Endothelial cell of umbilical vein (primary cell): ENCODE results near the gene TRPM3. TPM values are rescaled to one million over a fixed set of nuclear protein-coding genes. Genes with fewer than 3 reads are reported as not detected.

Experiments used
- BruUV-seq: library from RNA; stranded (reverse); fragments of 400-500 nt; replicated peaks from 2 replicates; lab custom pipeline; 2021; lab: Mats Ljungman, UMichigan
- CTCF ChIA-PET: fragments of 300-600, 350-600 bp; sonication (Branson Sonifier 250); formaldehyde crosslinking; loops from one replicate; lab custom pipeline; 2021; ENCODE audit warnings: antibody characterized with exemption, inconsistent platforms; lab: Charles Lee
- POLR2A ChIA-PET: fragments of 300-600, 350-600 bp; sonication (Branson Sonifier 250); formaldehyde crosslinking; loops from one replicate; lab custom pipeline; 2021; ENCODE audit warnings: antibody characterized with exemption, inconsistent platforms; lab: Charles Lee
- DNase-seq: peaks from one replicate; pipeline ENCODE4 v3.0.0-alpha.2; 2011; ENCODE audit warnings: low read depth, low spot score
- FAIRE-seq: peaks from 2 replicates; lab custom pipeline; 2011; peaks lifted over from hg19 to GRCh38; lab: Jason Lieb, UNC
- H2AFZ ChIP-seq: 2 replicates; pipeline ENCODE4 v1.6.0; 2012; ENCODE audit warnings: low read depth, low read length, control low read depth, inconsistent platforms
- H3K27ac ChIP-seq: 2 replicates; pipeline ENCODE4 v1.5.1; 2011; ENCODE audit warnings: low read depth, mild to moderate bottlenecking, control low read depth, low read length, moderate library complexity; ENCODE audit not compliant: insufficient read depth
- H3K27me3 ChIP-seq, 2 experiments: 2 replicates each; pipeline versions ENCODE4 v1.6.0 to v1.6.1; 2011; ENCODE audit warnings: low read length in 2 of 2, mixed read lengths in 1 of 2; ENCODE audit not compliant: control insufficient read depth in 2 of 2, insufficient read depth in 2 of 2
- H3K36me3 ChIP-seq, 2 experiments: 2 replicates in 1 of 2; 3 replicates in 1 of 2; pipeline ENCODE4 v1.5.1; 2011; ENCODE audit warnings: low read length in 2 of 2, mild to moderate bottlenecking in 1 of 2, moderate library complexity in 1 of 2; ENCODE audit not compliant: control insufficient read depth in 2 of 2, insufficient read depth in 2 of 2; ENCODE audit errors: extremely low read depth in 1 of 2
- H3K4me1 ChIP-seq: 3 replicates; pipeline ENCODE4 v1.5.1; 2011; ENCODE audit warnings: mild to moderate bottlenecking, low read length; ENCODE audit not compliant: control insufficient read depth, insufficient read depth; ENCODE audit errors: extremely low read depth
- H3K4me2 ChIP-seq: 2 replicates; pipeline ENCODE4 v1.6.1; 2011; ENCODE audit warnings: low read length, control low read depth, mixed read lengths; ENCODE audit not compliant: insufficient read depth
- H3K4me3 ChIP-seq, 3 experiments: fragments of 200-600 bp in 1 of 3; sonication (generic), shearing (Covaris generic) in 1 of 3; replicated peaks in 1 of 3; 2 replicates each; pipeline ENCODE4 v1.5.1; 2011 to 2016; ENCODE audit warnings: control low read depth in 3 of 3, low read length in 3 of 3, mild to moderate bottlenecking in 2 of 3, inconsistent platforms in 1 of 3, low read depth in 1 of 3, moderate library complexity in 1 of 3; ENCODE audit not compliant: insufficient read depth in 1 of 3
- H3K79me2 ChIP-seq: 2 replicates; pipeline ENCODE4 v1.6.0; 2012; ENCODE audit warnings: low read length, inconsistent platforms; ENCODE audit not compliant: control insufficient read depth, insufficient read depth
- H3K9ac ChIP-seq: replicated peaks from 2 replicates; pipeline ENCODE3; 2011; ENCODE audit warnings: low read length, control low read depth; ENCODE audit not compliant: insufficient read depth; ENCODE audit errors: extremely low read depth
- H3K9me1 ChIP-seq: replicated peaks from 3 replicates; pipeline ENCODE4 v1.6.0; 2011; ENCODE audit warnings: mild to moderate bottlenecking, low read length; ENCODE audit not compliant: control insufficient read depth, insufficient read depth; ENCODE audit errors: extremely low read depth
- H3K9me3 ChIP-seq: replicated peaks from 2 replicates; pipeline ENCODE4 v1.5.1; 2012; ENCODE audit warnings: low read length, inconsistent platforms; ENCODE audit not compliant: control insufficient read depth, insufficient read depth
- H4K20me1 ChIP-seq: replicated peaks from 2 replicates; pipeline ENCODE3; 2011; ENCODE audit warnings: mild to moderate bottlenecking, low read length; ENCODE audit not compliant: control insufficient read depth, insufficient read depth; ENCODE audit errors: extremely low read depth
- EZH2 ChIP-seq: IDR thresholded peaks from 2 replicates; pipeline ENCODE4 v1.6.1; 2012; ENCODE audit warnings: borderline replicate concordance, low read depth, mild to moderate bottlenecking, moderate library complexity, low read length, inconsistent platforms; ENCODE audit not compliant: severe bottlenecking
- FOS ChIP-seq: IDR thresholded peaks from 2 replicates; pipeline ENCODE4 v1.6.1; 2011; ENCODE audit warnings: mild to moderate bottlenecking, low read length, moderate library complexity, borderline replicate concordance; ENCODE audit not compliant: insufficient read depth
- GATA2 ChIP-seq: IDR thresholded peaks from 2 replicates; pipeline ENCODE4 v1.7.0; 2011; ENCODE audit warnings: low read depth, mild to moderate bottlenecking, moderate library complexity, mixed read lengths, low read length; ENCODE audit not compliant: insufficient read length, insufficient read depth
- JUN ChIP-seq: IDR thresholded peaks from 2 replicates; pipeline ENCODE4 v1.6.1; 2011; ENCODE audit warnings: borderline replicate concordance, low read depth; ENCODE audit not compliant: insufficient read length, insufficient read depth
- MYC ChIP-seq: IDR thresholded peaks from one replicate; pipeline ENCODE4 v1.6.1; 2011; ENCODE audit warnings: mild to moderate bottlenecking, low read depth, low read length
- POLR2A ChIP-seq: IDR thresholded peaks from 2 replicates; pipeline ENCODE4 v1.6.1; 2012; ENCODE audit warnings: low read depth, mild to moderate bottlenecking, control low read depth, low read length
- POLR2AphosphoS5 ChIP-seq: IDR thresholded peaks from 2 replicates; pipeline ENCODE4 v1.6.1; 2012; ENCODE audit warnings: low read depth, mild to moderate bottlenecking, control low read depth, low read length, moderate library complexity; ENCODE audit not compliant: insufficient read depth
- dilution Hi-C: fragments of 300-500 bp; cut with MboI; formaldehyde crosslinking; loops from one replicate; pipeline ENCODE4 v1.15.0; 2019; ENCODE audit warnings: low sequenced_read_pairs; ENCODE audit not compliant: extremely low pct_ligation_motif_present
- intact Hi-C: fragments of 100-400 bp; cut with micrococcal nuclease; formaldehyde crosslinking; loops from one replicate; pipeline ENCODE4 v1.10.0; 2022
- polyA plus RNA-seq, 4 experiments: library from polyadenylated mRNA; depleted of rRNA in 3 of 4; stranded (reverse) in 3 of 4; unstranded in 1 of 4; fragments of >200 nt; gene quantifications; 2 replicates each; pipeline versions ENCODE4 v1.2.1 to v1.2.3, GENCODE V29; 2011 to 2012; ENCODE audit warnings: missing spikeins in 1 of 4
- total RNA-seq: library from RNA; stranded (reverse); gene quantifications from 2 replicates; pipeline ENCODE4 v1.2.3, GENCODE V29; 2021
- TF ChIP-seq, protein P1 (sequence below), 2 donors: IDR thresholded peaks; 1 replicate in 1 of 2; 2 replicates in 1 of 2; pipeline ENCODE4 v1.5.1; 2011; ENCODE audit warnings: low read length in 2 of 2, mild to moderate bottlenecking in 2 of 2, moderate library complexity in 2 of 2, control low read depth in 1 of 2, inconsistent platforms in 1 of 2, low read depth in 1 of 2; ENCODE audit not compliant: insufficient read depth in 1 of 2; ENCODE audit errors: extremely low read depth in 1 of 2
- TF ChIP-seq, protein P2 (sequence below): IDR thresholded peaks from 2 replicates; pipeline ENCODE4 v1.6.1; 2011; ENCODE audit not compliant: insufficient read depth, insufficient read length

The TRPM3 gene
- total and polyA plus RNA-seq, 2 donors (not counting 3 experiments of a cell fraction or from before 2014, with no cell fraction given) = 0.17 to 0.33 TPM

DNA sequence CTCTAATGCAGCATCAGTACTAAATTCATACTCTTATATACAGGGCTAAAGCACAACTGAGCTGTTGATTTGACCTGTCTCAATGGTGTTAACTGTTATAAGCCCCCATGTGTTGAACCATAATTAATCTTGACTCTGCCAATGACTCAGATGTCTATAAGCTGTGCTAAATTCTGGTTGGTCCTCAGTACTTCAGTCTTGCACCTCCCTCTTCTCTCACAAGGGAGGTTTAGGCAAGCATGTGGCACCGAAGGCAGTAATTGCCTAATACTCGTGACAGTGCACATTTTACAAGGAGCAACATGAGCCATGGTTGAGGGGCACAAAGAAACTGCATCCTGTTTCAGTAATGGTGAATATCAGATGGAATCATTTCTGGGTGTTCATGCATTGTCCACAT is 255.9 kb downstream of the TRPM3 start:
- H3K9me3 ChIP-seq = no peaks in the 10 kb centered on the region
- H3K79me2 ChIP-seq = no peaks in the 10 kb centered on the region
- H3K4me1 ChIP-seq = peaks cover 4% of the 10 kb centered on the region
- no peak overlapping the region for H3K4me2 ChIP-seq
- H3K36me3 ChIP-seq = no peaks in the 10 kb centered on the region
- DNase-seq (no peak), FAIRE-seq (no peak)
- no peaks in the 10 kb centered on the region for H4K20me1 ChIP-seq
- no peaks in the 10 kb centered on the region for H3K9me1 ChIP-seq
- no peak overlapping the region for H3K9ac ChIP-seq
- no peak overlapping the region for H3K27ac ChIP-seq
- intact Hi-C loops = no loop called here
- ChIA-PET POLR2A (no interaction called here), CTCF (interaction anchor here (0.5 to 1.0 kb wide), 2 partner anchors 9 to 94 kb away, joined by 3 read pairs; no protein-coding TSS in a partner anchor)
- H2AFZ ChIP-seq = no peak overlapping the region
- BruUV-seq = no TSS peak
- H3K4me3 ChIP-seq = no peak overlapping the region
- no peaks in the 10 kb centered on the region for H3K27me3 ChIP-seq
- TF ChIP-seq JUN (no peak), EZH2 (no peak), POLR2A (no peak), GATA2 (no peak), FOS (no peak), MYC (no peak), POLR2AphosphoS5 (no peak)
- TF ChIP-seq, protein P1, sequence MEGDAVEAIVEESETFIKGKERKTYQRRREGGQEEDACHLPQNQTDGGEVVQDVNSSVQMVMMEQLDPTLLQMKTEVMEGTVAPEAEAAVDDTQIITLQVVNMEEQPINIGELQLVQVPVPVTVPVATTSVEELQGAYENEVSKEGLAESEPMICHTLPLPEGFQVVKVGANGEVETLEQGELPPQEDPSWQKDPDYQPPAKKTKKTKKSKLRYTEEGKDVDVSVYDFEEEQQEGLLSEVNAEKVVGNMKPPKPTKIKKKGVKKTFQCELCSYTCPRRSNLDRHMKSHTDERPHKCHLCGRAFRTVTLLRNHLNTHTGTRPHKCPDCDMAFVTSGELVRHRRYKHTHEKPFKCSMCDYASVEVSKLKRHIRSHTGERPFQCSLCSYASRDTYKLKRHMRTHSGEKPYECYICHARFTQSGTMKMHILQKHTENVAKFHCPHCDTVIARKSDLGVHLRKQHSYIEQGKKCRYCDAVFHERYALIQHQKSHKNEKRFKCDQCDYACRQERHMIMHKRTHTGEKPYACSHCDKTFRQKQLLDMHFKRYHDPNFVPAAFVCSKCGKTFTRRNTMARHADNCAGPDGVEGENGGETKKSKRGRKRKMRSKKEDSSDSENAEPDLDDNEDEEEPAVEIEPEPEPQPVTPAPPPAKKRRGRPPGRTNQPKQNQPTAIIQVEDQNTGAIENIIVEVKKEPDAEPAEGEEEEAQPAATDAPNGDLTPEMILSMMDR (IDR thresholded peaks at IDR 0.05; ENCODE audit: extremely low read depth in 1 of 2, insufficient read depth in 1 of 2, low read depth in 1 of 2, low read length in 2 of 2) = no peak
- TF ChIP-seq, protein P2, sequence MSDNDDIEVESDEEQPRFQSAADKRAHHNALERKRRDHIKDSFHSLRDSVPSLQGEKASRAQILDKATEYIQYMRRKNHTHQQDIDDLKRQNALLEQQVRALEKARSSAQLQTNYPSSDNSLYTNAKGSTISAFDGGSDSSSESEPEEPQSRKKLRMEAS = no peak
- dilution Hi-C loops = no loop called here
